Measurements from ENCODE around the gene HK2. TPM values are rescaled to one million over a fixed set of nuclear protein-coding genes. Genes with fewer than 3 reads are reported as not detected.
A peak's percentile ranks its signal among the peaks of the same experiment; 100 is the strongest.

The HK2 gene
- total RNA-seq, 2 donors from 2014 or later = 3.4 to 8.1 TPM

DNA sequence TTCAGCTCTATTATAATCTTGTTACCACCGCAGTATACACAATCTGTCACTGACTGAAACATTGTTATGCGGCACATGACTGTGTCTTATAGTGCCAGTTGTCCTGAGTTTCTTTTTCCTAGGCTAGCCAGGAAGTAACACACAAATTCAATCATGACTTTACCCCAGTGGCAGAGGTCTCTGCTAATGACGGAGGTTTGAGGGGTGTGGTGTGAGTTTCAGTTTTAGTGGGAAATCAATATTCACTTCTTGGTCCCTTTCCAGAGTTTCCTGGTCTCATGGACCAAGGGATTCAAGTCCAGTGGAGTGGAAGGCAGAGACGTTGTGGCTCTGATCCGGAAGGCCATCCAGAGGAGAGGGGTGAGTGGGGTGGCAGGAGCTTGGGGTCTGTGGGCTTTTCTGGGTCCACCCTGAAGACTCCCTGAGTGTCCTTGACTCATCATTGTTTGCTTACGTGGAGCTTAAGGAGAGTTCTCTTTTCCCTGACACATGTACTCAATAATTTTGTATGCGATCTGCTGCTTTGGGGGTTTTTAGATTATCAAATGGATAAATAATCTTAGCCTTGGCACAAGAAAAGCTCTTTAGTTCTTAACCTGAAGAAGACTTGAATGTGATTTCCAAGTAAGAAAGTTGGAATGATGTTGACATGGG, 39.2 kb downstream of the HK2 start:
- TF ChIP-seq, protein P1, sequence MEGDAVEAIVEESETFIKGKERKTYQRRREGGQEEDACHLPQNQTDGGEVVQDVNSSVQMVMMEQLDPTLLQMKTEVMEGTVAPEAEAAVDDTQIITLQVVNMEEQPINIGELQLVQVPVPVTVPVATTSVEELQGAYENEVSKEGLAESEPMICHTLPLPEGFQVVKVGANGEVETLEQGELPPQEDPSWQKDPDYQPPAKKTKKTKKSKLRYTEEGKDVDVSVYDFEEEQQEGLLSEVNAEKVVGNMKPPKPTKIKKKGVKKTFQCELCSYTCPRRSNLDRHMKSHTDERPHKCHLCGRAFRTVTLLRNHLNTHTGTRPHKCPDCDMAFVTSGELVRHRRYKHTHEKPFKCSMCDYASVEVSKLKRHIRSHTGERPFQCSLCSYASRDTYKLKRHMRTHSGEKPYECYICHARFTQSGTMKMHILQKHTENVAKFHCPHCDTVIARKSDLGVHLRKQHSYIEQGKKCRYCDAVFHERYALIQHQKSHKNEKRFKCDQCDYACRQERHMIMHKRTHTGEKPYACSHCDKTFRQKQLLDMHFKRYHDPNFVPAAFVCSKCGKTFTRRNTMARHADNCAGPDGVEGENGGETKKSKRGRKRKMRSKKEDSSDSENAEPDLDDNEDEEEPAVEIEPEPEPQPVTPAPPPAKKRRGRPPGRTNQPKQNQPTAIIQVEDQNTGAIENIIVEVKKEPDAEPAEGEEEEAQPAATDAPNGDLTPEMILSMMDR (IDR thresholded peaks at IDR 0.05) = no peak
- Histone ChIP-seq H3K4me3 (no peak overlapping the region), H3K36me3 (no peaks in the 10 kb centered on the region), H3K4me1 (peaks cover 0 to 4% of the 10 kb centered on the region in 2 donors), H3K27me3 (no peaks in the 10 kb centered on the region), H3K27ac (no peak overlapping the region), H3K9me3 (no peaks in the 10 kb centered on the region)
- no peak for DNase-seq (ENCODE audit: low spot score)

DNA sequence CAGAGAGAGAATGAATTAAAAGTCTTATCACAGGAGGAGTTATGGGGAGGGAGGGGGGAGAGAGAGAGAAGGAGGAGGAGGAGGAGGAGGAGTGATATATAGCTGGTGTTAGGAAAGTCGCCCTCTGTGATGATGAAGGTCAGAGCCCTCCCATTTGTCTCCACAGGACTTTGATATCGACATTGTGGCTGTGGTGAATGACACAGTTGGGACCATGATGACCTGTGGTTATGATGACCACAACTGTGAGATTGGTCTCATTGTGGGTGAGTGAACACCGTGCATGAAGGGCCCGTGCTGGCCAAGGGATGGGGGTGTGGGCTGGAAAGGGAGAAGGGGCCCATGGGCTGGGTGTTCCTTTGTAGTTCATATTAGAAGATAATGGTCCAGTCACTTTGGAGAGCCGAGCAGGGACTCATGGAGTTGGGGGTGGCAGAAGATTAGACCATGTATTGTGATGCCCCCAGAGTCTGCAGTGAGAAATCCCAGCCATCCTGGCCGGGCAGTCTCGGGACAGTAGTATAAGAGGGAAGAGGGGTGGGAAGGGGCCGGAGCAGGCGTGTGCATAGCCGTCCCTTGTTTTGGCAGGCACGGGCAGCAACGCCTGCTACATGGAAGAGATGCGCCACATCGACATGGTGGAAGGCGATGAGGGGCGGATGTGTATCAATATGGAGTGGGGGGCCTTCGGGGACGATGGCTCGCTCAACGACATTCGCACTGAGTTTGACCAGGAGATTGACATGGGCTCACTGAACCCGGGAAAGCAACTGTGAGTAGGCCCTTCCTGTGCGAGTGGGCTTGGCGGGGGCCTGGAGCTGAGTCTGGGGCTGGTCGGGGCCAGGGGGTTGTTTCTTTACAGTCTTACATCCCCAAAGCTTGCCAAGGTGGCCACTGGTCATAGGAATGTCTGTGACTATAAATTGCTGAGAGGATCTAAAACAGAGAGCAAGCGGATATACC, 40.0 kb downstream of the HK2 start:
- Histone ChIP-seq H3K9me3 (no peaks in the 10 kb centered on the region), H3K27ac (no peak overlapping the region), H3K4me1 (no peaks in the 10 kb centered on the region), H3K27me3 (no peaks in the 10 kb centered on the region), H3K36me3 (no peaks in the 10 kb centered on the region), H3K4me3 (no peak overlapping the region)
- DNase-seq (ENCODE audit: low spot score) = no peak
- TF ChIP-seq, protein P1 (IDR thresholded peaks at IDR 0.05) = no peak

DNA sequence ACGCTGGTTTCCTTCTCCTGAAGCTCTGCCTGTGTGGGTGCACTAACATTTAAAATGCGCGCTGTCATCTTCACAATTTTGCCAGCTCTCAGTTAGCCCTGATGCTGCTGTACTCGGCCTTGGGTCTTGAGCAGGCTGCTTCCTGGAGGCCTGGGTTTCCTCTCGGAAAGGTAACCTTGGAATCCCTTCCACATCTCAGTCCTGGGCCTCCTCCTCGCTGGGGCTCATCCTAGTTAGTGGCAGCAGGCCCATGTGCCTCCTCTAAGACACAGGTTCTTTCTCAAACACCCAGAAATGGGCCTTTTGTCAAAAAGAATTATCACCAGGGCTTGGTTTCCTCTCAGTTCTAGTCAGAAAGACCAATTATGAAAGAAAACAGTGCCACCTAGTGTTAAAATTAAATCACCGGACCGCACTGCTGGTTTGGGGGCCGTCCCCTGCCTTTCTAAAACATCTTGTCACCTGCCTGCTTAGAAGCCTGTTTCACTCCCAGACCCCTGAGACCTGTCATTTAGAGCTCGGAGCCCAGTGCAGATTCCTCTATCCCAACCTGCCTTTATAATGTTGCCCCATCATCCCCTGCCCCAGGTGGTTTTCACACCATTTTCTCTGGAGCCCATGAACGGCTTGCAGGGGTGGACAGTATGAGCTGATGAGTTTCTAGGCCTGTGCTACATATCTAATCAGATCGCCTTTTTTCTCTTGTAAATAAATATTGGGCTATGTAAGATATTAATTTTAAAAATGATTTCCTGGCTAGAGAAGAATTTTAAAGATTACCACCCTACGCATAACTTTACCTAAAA, 42.4 kb downstream of the HK2 start:
- Histone ChIP-seq H3K36me3 (no peaks in the 10 kb centered on the region), H3K9me3 (no peaks in the 10 kb centered on the region), H3K4me3 (no peak overlapping the region), H3K4me1 (no peaks in the 10 kb centered on the region), H3K27me3 (no peaks in the 10 kb centered on the region), H3K27ac (no peak overlapping the region)
- TF ChIP-seq, protein P1 (IDR thresholded peaks at IDR 0.05) = peak; percentile 59 to 82
- no peak for DNase-seq (ENCODE audit: low spot score)

DNA sequence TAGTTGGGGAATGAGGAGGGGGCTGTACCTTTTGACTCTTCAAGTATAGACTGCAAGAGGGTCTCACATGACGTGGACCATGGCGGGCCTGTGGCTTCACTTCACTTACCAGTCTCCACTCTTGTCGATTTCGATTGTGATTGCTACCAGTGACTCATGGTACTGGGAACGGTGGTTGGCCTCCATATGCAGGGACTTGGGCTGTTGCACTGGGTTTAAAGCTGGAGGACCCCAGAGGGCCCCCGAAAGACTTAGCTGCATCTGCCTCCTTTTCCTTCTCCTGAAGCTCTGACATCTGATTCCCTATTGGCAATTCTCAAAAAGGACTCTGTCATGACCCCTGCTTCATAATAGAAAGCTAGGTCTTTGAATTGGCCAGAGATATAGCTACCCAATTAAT, 43.4 kb downstream of the HK2 start:
- no peak for DNase-seq (ENCODE audit: low spot score)
- TF ChIP-seq, protein P1 (IDR thresholded peaks at IDR 0.05) = no peak
- H3K27ac ChIP-seq = no peak overlapping the region
- H3K4me1 ChIP-seq = no peaks in the 10 kb centered on the region
- no peak overlapping the region for H3K4me3 ChIP-seq
- no peaks in the 10 kb centered on the region for H3K27me3 ChIP-seq
- H3K9me3 ChIP-seq = no peaks in the 10 kb centered on the region
- no peaks in the 10 kb centered on the region for H3K36me3 ChIP-seq

DNA sequence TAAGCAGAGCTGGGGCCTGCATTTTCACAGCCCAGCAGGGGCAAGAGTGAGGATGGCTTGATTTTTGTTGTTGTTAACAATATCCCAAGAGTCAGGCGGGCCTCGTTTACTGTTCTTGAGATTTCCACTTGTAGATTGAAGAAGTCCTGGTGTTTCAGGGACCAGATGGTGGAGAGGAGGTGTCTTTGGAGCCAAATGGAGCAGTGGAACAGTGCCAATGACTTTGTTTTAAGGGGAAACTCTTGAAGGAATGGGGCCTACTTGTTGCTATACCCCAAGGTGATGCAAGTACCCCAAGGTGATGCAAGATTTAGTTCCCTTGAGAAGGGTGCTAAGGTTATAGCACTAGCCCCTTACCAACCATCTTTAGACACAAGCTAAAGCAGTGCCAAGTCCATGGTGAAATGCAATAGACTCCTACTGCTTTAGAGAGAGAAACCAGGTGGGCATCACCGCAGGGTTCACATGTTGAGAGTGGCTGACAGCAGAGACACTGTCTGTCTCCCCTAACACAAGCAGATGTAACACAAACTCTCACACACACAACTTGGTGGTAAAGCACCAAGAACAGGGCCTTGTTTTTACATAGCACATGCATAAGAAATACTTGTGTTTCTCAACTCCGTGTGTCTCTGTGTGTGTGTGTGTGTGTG, 44.0 kb downstream of the HK2 start:
- TF ChIP-seq, protein P1 (IDR thresholded peaks at IDR 0.05) = no peak
- Histone ChIP-seq H3K27me3 (no peaks in the 10 kb centered on the region), H3K27ac (no peak overlapping the region), H3K9me3 (no peaks in the 10 kb centered on the region), H3K4me3 (no peak overlapping the region), H3K4me1 (no peaks in the 10 kb centered on the region), H3K36me3 (no peaks in the 10 kb centered on the region)
- no peak for DNase-seq (ENCODE audit: low spot score)

All from right atrium auricular region (tissue), 2 donors.